Skin epidermis (tissue), 12 donors: ENCODE measurements around the gene CDH13.

ENCODE experiments used
- H3K27ac ChIP-seq, 21 experiments: fragments of 200-600 bp; sonication (generic) in 11 of 21; one replicate each; pipeline ENCODE4 v1.5.0; 2020; ENCODE audit warnings: mild to moderate bottlenecking in 3 of 21, inconsistent platforms in 2 of 21, moderate library complexity in 2 of 21
- H3K4me3 ChIP-seq, 7 experiments: fragments of 200-600 bp; sonication (generic) in 2 of 7; one replicate each; pipeline ENCODE4 v1.5.0; 2020; ENCODE audit warnings: inconsistent platforms in 2 of 7, mild to moderate bottlenecking in 2 of 7, moderate library complexity in 1 of 7

Gene CDH13

DNA sequence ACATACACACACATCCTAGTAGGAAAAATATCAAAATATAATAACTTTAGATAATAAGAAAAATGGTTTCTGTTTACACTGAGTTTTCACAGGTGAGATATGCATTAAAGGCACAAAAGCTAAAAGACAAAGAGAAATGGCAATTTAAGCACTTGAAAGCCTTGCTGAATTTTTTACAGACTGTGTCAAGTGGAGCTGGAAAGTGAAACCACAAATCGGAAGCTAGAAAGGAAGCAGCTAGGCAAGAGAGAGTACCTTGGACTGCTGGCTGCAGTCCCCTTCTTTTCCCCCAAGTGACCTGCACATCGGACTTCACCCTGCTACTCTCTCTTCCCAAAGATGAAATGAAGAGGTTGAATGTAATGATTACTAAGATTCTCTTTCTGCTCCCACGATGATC lies 135.1 kb downstream of the CDH13 start:
- H3K4me3 ChIP-seq: no peak overlapping the region
- no peak overlapping the region for H3K27ac ChIP-seq

GRCh38 chr16:82763371-82763770 lies 136.6 kb downstream of the CDH13 start:
- Histone ChIP-seq H3K4me3 (no peak overlapping the region), H3K27ac (no peak overlapping the region)

DNA sequence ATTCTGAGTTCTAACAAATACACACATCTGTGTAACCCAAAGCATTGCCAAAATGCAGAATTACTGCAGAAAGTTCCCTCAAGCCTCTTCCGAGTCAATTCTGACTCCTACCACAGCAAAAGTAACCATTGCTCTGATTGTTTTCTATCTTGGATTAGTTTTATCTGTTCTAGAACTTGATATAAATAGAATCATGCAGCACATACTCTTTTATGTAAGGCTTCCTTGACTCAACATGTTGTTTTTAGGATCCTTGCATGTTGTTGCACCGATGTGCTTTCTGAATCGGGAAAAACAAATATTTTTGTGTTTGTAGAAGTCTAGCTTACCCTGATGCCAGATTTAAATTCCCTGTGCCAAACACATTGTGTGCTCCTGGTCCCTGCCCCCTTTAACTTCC lies 140.4 kb downstream of the CDH13 start:
- Histone ChIP-seq H3K27ac (no peak overlapping the region), H3K4me3 (no peak overlapping the region)

- Histone ChIP-seq H3K27ac (no peak overlapping the region), H3K4me3 (no peak overlapping the region)
Measured at GRCh38 chr16:82767808-82768207, 141.0 kb downstream of the CDH13 start.

DNA sequence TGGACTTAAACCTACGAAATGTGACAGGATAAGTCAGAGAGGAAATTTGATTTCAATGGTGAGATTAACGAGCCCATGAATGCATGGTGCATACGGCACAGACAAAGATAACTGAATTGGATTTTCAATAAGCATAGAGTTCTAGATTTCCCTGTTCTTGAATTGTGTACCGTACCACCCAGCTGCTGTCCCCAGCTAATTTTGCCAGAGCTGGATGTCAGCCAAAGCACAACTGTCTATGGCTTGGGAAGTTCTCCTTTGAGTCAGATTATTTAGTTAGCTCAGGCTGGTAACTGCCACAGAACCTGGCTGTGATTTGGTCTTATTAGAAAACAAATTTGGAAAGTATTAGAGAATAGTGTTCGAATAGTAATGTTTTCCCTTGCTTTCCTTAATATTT lies 143.1 kb downstream of the CDH13 start:
- no peak overlapping the region for H3K4me3 ChIP-seq
- no peak overlapping the region for H3K27ac ChIP-seq

DNA sequence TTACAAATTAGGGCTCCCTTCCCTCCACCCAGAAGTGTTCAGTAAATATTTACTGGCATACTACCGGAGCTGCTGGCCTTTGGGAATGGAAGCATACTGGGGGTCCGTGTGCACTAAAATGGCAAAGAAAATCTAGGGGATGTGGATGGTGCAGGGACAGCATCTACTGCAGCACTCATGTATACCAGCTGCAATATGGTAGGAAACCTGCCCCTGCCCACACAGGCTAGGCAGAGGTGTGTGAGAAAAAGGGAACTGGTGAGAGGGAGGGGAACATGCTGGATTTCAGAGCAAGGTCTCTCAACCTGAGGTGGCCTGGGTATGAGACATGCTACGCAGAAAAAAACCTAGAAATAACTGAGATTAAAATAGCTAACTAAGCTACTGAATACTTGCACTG lies 145.4 kb downstream of the CDH13 start:
- no peak overlapping the region for H3K27ac ChIP-seq

DNA sequence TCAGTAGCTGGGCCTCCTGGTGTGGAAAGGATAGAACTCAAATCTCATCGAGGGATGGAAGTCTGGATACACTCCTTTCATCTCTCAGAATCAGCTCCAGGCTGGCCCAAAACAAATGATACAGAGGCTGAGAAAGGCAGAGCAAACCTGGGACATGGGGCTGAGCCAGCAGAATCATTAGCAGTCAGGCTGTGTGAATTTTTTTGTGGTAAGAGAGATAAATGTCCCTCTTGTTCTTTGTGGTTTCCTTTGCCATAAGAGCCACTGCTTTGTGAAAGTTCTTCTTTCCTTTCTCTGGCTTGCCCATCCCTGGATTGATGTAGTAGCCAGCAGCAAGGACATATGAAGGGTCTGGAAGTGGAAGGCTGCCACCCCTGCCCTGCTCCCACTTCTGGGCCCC lies 146.2 kb downstream of the CDH13 start:
- H3K27ac ChIP-seq: no peak overlapping the region
- no peak overlapping the region for H3K4me3 ChIP-seq

More for the DNA sequence above, 145.4 kb downstream of the CDH13 start:
- no peak overlapping the region for H3K4me3 ChIP-seq

- Histone ChIP-seq H3K4me3 (no peak overlapping the region), H3K27ac (peak overlapping the region in 1 of 21 experiments; percentile 29)
Measured at GRCh38 chr16:82776470-82777146, 149.8 kb downstream of the CDH13 start.

GRCh38 chr16:82782715-82783251 lies 156.0 kb downstream of the CDH13 start:
- H3K4me3 ChIP-seq: no peak overlapping the region
- H3K27ac ChIP-seq: no peak overlapping the region

DNA sequence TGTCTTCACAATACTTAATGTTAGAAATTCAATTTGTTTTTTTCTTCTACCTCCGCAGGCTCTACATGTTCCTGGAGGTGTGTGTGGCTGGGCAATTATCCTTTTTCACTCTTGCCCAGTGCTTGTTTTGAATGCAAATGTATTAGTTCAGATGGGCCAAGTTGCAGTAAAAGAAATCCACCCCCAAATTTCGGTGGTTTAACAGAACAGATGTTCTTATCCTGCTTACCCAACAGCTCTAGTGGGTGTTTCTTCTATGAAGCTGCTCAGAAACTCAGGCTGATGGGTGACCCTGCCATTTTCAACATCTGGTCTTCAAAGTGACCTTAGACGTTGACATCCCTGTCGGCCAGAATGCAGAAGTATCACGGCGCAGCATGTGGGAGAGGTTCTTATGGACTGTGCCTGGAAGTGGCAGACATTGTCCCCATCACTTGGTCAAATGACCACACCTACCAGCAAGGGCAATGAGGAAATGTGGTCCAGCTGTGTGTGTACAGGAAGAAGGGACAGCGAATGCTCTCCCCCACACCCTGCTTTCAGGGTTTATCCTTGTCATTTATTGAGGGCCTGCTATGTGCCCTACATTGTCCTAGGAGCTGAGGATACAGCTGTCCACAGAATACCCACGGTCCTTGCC lies 157.3 kb downstream of the CDH13 start:
- Histone ChIP-seq H3K27ac (peak overlapping the region in 1 of 21 experiments; percentile 32), H3K4me3 (no peak overlapping the region)

DNA sequence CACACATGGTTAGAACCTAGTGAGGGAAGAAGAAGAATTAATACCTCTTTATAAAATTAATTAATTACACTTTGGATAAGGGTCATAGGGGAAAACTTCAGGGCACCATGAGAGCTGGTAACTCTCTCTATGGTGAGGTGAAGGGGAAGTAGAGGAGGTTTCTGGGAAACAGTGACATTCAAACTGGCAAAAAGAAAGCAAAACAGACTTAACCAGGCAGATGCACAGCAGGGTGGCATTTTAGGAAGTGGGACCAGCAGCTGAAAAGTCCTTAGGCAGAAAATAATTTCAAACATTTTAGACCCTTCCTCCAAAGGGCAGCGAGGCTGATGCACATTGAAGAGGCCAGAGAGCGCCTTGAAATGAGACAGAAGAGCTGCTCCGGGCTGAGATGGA lies 157.8 kb downstream of the CDH13 start:
- H3K27ac ChIP-seq: peak overlapping the region in 1 of 21 experiments; percentile 32
- no peak overlapping the region for H3K4me3 ChIP-seq

DNA sequence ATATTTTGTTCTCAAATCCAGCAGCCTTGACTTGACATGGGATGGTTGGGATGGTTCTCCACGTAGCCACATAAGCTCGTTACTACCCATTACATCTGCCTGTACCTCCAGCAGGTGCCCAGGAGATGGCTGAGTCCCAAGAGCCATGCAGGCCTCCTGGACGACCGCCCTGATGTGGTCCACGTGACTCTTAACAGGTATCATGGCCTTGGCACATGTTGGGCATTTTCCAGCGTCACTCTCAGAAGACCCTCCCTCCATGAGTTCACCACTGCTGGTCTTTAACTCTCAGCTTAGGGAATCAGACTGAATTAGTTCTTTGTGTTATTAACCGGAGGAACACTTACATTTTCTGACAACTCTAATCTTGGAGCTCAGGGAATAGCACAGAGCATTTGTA lies 161.5 kb downstream of the CDH13 start:
- no peak overlapping the region for H3K27ac ChIP-seq
- no peak overlapping the region for H3K4me3 ChIP-seq

GRCh38 chr16:82788919-82789318 lies 162.2 kb downstream of the CDH13 start:
- H3K27ac ChIP-seq: no peak overlapping the region
- H3K4me3 ChIP-seq: no peak overlapping the region

- H3K27ac ChIP-seq: no peak overlapping the region
- H3K4me3 ChIP-seq: no peak overlapping the region
Measured at GRCh38 chr16:82792693-82793092, 165.9 kb downstream of the CDH13 start.

DNA sequence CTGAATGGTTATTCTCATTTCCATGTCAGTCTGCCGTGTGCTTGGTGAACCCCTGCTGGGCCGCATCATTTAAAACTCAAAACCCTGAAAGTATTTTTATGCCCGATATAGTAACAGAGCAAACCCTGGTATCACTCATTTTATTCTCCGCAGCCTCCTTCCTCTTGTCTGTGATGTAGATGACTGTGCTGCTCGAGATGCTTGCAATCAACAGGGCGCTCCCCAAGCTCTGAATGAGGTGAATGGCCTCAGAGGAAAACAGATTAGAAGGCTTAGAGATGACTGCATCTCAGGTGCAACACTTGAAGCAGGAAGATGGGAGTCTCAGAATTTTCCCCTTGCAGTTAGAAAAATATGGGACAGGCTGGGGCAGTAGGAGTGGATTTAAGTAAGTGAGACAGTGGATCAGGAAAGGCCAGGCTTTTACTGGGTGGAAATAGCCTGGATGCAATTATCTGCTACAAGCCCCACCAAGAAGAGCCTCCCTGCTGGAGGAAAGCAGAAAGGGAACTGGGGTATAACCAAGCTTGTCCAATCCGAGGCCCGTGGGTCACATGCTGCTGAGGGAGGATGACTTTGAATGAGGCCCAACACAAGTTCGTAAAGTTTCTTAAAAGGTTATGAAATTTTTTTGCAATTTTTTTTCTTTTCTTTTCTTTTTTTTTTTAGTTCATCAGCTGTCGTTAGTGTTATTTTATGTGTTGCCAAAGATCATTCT lies 166.9 kb downstream of the CDH13 start:
- Histone ChIP-seq H3K4me3 (no peak overlapping the region), H3K27ac (no peak overlapping the region)

GRCh38 chr16:82796047-82796446 lies 169.3 kb downstream of the CDH13 start:
- H3K4me3 ChIP-seq: no peak overlapping the region
- H3K27ac ChIP-seq: no peak overlapping the region

DNA sequence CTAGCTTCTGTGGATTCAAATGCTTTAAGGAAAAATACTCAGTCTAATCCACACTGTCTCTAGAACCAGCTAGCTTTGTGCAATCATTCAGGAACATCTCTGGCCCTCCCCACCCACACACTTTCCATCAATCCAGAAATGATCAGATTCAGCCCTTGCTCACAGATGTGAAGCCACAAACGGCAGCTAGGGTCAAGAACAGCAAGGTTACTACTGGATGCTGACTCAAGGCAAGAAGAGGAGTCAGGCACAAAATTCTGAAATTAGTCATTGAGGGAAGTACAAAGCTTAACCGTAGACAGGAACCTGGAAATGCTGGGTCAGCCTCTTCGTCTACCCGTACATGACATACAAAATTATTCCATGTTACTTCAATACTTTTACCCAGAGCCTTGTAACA lies 174.6 kb downstream of the CDH13 start:
- H3K27ac ChIP-seq: no peak overlapping the region
- H3K4me3 ChIP-seq: no peak overlapping the region

- Histone ChIP-seq H3K4me3 (no peak overlapping the region), H3K27ac (no peak overlapping the region)
Measured at GRCh38 chr16:82805866-82806265, 179.1 kb downstream of the CDH13 start.

DNA sequence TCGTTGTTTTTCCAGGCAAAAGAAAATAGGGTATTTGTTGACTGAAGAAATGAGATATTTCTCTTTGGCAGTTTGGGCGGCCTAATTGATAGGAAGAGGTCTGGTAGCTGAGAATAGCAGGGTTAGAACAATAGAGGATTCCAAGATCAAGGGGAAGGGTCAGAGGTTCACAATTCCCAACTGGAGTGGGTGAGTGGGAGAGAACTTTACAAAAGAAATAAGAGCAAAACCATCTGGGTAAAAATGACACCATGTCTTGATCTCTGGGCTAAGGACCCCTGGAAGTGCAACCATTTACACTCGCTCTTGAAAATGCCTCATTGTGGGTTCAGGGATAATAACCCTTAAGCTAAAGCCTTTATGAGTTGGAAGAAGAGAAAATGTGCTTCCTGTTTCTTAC lies 180.5 kb downstream of the CDH13 start:
- H3K27ac ChIP-seq: no peak overlapping the region

GRCh38 chr16:82808036-82808435 lies 181.3 kb downstream of the CDH13 start:
- Histone ChIP-seq H3K4me3 (no peak overlapping the region), H3K27ac (no peak overlapping the region)

More for the DNA sequence above, 180.5 kb downstream of the CDH13 start:
- no peak overlapping the region for H3K4me3 ChIP-seq

GRCh38 chr16:82810077-82810476 lies 183.3 kb downstream of the CDH13 start:
- H3K4me3 ChIP-seq: no peak overlapping the region
- no peak overlapping the region for H3K27ac ChIP-seq
